NCI-H2227 (cell line): ENCODE measurements around the gene PHF14.

Experiments used
- DNase-seq: peaks from one replicate; lab custom pipeline; 2025; ENCODE audit not compliant: unreplicated experiment; lab: John Stamatoyannopoulos, UW

Gene PHF14

DNA sequence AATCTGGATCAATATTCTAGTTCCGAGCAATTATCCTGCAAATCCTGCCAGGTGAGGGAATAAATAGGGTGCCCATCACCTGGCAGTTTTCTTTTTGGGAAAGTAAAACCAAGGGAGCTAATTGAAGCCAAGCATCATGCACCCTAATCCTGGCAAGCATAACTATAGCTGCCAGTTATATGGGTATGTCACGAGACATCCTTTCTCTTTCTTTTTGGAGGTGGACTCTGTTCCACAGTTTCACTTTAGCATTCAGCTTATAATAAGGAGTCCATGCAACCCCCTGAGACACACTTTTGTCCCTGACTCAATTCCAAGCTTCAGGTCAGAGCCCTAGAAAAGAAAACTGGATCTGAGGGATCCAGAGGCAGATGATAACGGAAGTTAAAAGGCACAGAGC lies 222.5 kb downstream of the PHF14 start:
- DNase-seq = no peak

- no peak for DNase-seq
These were observed 229.6 kb downstream of the PHF14 start for GRCh38 chr7:11203224-11203623.

DNA sequence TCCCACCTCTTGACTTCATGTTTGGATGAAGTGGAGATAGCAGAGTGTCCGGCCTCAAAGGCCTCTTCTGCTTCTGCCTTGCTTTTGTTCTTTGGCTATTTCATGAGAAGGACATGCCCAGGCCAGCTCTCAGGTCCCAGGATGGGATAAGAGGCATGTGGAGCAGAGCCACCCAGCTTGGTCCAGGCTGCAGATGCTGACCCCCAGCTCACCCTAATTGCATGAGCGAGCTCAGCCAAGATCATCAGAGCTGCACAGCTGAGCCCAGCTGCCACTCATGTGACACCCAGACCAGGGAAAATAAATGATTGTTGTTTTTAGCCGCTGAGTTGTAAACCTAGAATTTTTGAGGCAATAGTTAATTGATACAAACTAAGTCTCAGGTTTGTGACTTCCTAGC lies 230.0 kb downstream of the PHF14 start:
- no peak for DNase-seq

- no peak for DNase-seq
These were observed 232.7 kb downstream of the PHF14 start for GRCh38 chr7:11206177-11206899.

GRCh38 chr7:11207565-11207964 lies 233.9 kb downstream of the PHF14 start:
- DNase-seq = no peak

GRCh38 chr7:11208883-11209465 lies 235.3 kb downstream of the PHF14 start:
- no peak for DNase-seq

GRCh38 chr7:11210374-11210773 lies 236.7 kb downstream of the PHF14 start:
- no peak for DNase-seq

DNA sequence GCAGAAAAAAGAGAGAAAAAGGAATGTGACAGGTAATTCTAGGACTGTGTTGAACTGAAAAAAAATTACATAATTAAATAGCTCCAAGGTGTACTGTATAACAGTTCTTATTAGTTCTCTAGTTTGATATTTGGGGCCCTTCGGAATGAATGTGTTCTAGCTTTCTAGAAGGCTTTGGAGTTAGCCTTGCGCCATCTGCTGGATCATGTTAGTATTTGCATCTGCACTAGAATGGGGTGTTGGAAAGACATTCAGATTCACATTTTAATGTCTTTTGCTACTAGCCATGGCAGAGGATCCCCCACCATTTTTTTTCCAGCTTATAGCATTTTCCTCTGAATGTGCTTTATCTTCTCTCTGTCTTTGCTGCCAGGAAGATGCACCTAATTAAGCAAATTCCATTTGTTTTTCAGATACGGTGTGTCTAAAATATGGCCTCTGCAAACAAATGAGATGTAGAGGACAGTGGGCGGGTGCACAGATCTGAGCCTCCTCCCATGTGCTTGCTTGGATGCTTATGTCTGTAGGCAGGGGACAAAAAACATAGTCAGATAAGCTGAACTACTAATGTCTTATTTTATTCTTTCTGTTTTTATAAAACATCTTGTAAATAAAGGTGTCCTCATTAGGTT lies 238.5 kb downstream of the PHF14 start:
- DNase-seq = peak; percentile 83

DNA sequence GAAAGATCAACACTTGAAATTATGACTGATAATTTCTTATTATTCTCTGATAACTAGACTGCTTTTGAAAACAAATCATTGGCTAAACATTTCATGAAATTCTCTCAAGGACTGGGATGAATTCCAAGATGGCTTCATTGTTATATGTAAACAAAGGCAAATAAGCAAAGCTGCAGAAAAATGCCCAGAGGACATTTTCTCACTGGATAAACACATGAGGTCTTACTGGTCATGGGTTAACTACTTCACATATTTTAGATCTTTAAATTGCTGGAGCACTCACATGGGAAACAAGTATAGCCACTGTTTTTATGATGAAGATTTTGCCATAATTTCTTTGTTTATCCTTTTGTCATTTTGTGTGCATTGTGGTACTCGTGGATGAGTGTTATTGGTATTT lies 239.1 kb downstream of the PHF14 start:
- no peak for DNase-seq

- DNase-seq = no peak
These were observed 239.6 kb downstream of the PHF14 start for GRCh38 chr7:11213266-11213665.

DNA sequence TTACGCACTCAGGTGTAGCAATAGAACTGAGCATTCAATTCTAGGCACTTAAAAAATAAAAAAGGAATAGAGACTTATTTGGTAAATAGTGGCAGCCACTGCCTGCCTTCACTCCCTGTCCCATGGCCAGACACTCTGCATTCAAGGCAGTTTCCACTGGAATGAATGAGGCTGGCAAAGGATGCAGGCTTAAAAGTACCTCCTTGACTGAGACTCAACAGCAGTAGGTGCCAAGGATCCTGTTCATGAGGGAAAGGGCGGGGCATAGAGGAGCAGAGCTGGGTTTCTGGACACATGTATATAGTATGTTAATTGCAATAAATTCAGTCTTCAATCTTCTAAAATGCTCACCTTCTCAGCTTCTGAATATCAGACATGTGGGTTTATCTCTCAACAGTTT lies 242.6 kb downstream of the PHF14 start:
- no peak for DNase-seq

- no peak for DNase-seq
These were observed 244.3 kb downstream of the PHF14 start for GRCh38 chr7:11217848-11218565.
